Mucosa of rectum (tissue), 2 donors: ENCODE results near the gene CGB5.
"Not testable (repeated sequence)": the region's sequence is repeated elsewhere in the genome, so short reads cannot be mapped to it uniquely, and the experiment has no call there.

Source experiments
- H3K27ac ChIP-seq, 2 donors: one replicate each; pipeline ENCODE4 v1.7.0; 2013; ENCODE audit warnings: inconsistent platforms in 2 of 2, low read depth in 2 of 2, low read length in 2 of 2
- H3K27me3 ChIP-seq, 2 donors: one replicate each; pipeline ENCODE4 v1.7.0; 2013; ENCODE audit warnings: low read length in 2 of 2; ENCODE audit not compliant: control insufficient read depth in 2 of 2, insufficient read depth in 2 of 2
- H3K36me3 ChIP-seq, 2 donors: one replicate each; pipeline ENCODE4 v1.7.0; 2013; ENCODE audit warnings: low read length in 2 of 2; ENCODE audit not compliant: control insufficient read depth in 2 of 2, insufficient read depth in 2 of 2
- H3K4me1 ChIP-seq, 2 donors: one replicate each; pipeline ENCODE4 v1.7.0; 2013; ENCODE audit warnings: low read length in 2 of 2, mild to moderate bottlenecking in 1 of 2; ENCODE audit not compliant: control insufficient read depth in 2 of 2, insufficient read depth in 2 of 2
- H3K4me3 ChIP-seq, 2 donors: one replicate each; pipeline ENCODE4 v1.7.0; 2013; ENCODE audit warnings: low read length in 2 of 2
- H3K9ac ChIP-seq, 2 donors: one replicate each; pipeline ENCODE4 v1.7.0; 2013; ENCODE audit warnings: low read length in 2 of 2, low read depth in 1 of 2, mild to moderate bottlenecking in 1 of 2
- H3K9me3 ChIP-seq, 2 donors: one replicate each; pipeline ENCODE4 v1.7.0; 2013; ENCODE audit warnings: low read length in 2 of 2; ENCODE audit not compliant: control insufficient read depth in 2 of 2
- donor health status: healthy.
- donor health status: Normal muscosa, but diverticular disease.

CGB5 gene

GRCh38 chr19:49043548-49043947 lies at the start of gene CGB5:
Gene CGB5 (plus strand): TSS chr19:49043848. CDS start chr19:49044210, 362 bp downstream.
- not testable (repeated sequence) for H3K9me3 ChIP-seq, H3K4me3 ChIP-seq, H3K36me3 ChIP-seq, H3K27ac ChIP-seq, H3K4me1 ChIP-seq, H3K9ac ChIP-seq, H3K27me3 ChIP-seq

- H3K36me3 ChIP-seq = peaks cover 0 to 6% of the 10 kb centered on the region in 2 donors
- H3K27me3 ChIP-seq = no peaks in the 10 kb centered on the region
- H3K27ac ChIP-seq = peak overlapping the region; percentile 98
- peak overlapping the region; percentile 89 to 99 for H3K4me3 ChIP-seq
- H3K9ac ChIP-seq = peak overlapping the region; percentile 84 to 95
- H3K4me1 ChIP-seq = peaks cover 16% of the 10 kb centered on the region in 2 donors
- no peaks in the 10 kb centered on the region for H3K9me3 ChIP-seq
Observed at GRCh38 chr19:48994035-48994386, 49.6 kb upstream of the CGB5 start.

- no peaks in the 10 kb centered on the region for H3K9me3 ChIP-seq
- no peak overlapping the region for H3K27ac ChIP-seq
- no peak overlapping the region for H3K4me3 ChIP-seq
- H3K27me3 ChIP-seq = no peaks in the 10 kb centered on the region
- no peak overlapping the region for H3K9ac ChIP-seq
- H3K36me3 ChIP-seq = peaks cover 0 to 5% of the 10 kb centered on the region in 2 donors
- peaks cover 4 to 6% of the 10 kb centered on the region in 2 donors for H3K4me1 ChIP-seq
Observed at GRCh38 chr19:48997972-48998371, 45.7 kb upstream of the CGB5 start.

GRCh38 chr19:48999481-49000325 lies 43.9 kb upstream of the CGB5 start:
- H3K9me3 ChIP-seq = no peaks in the 10 kb centered on the region
- H3K4me3 ChIP-seq = no peak overlapping the region
- H3K27me3 ChIP-seq = no peaks in the 10 kb centered on the region
- no peak overlapping the region for H3K9ac ChIP-seq
- H3K27ac ChIP-seq = no peak overlapping the region
- H3K4me1 ChIP-seq = no peaks in the 10 kb centered on the region
- peaks cover 8 to 19% of the 10 kb centered on the region in 2 donors for H3K36me3 ChIP-seq

GRCh38 chr19:49004133-49004532 lies 39.5 kb upstream of the CGB5 start:
- H3K9ac ChIP-seq = no peak overlapping the region
- no peaks in the 10 kb centered on the region for H3K27me3 ChIP-seq
- H3K4me3 ChIP-seq = no peak overlapping the region
- H3K4me1 ChIP-seq = no peaks in the 10 kb centered on the region
- no peaks in the 10 kb centered on the region for H3K9me3 ChIP-seq
- H3K36me3 ChIP-seq = peaks cover 32 to 44% of the 10 kb centered on the region in 2 donors
- no peak overlapping the region for H3K27ac ChIP-seq

- no peak overlapping the region for H3K9ac ChIP-seq
- no peak overlapping the region for H3K27ac ChIP-seq
- H3K4me3 ChIP-seq = no peak overlapping the region
- H3K27me3 ChIP-seq = no peaks in the 10 kb centered on the region
- no peaks in the 10 kb centered on the region for H3K9me3 ChIP-seq
- H3K4me1 ChIP-seq = no peaks in the 10 kb centered on the region
- H3K36me3 ChIP-seq = peaks cover 39 to 52% of the 10 kb centered on the region in 2 donors
Observed at GRCh38 chr19:49004964-49005614, 38.6 kb upstream of the CGB5 start.

- no peaks in the 10 kb centered on the region for H3K4me1 ChIP-seq
- no peak overlapping the region for H3K27ac ChIP-seq
- H3K36me3 ChIP-seq = peaks cover 46 to 65% of the 10 kb centered on the region in 2 donors
- no peak overlapping the region for H3K9ac ChIP-seq
- H3K27me3 ChIP-seq = no peaks in the 10 kb centered on the region
- no peaks in the 10 kb centered on the region for H3K9me3 ChIP-seq
- no peak overlapping the region for H3K4me3 ChIP-seq
Observed at GRCh38 chr19:49006905-49007304, 36.7 kb upstream of the CGB5 start.

- H3K36me3 ChIP-seq = peaks cover 50 to 52% of the 10 kb centered on the region in 2 donors
- H3K27me3 ChIP-seq = no peaks in the 10 kb centered on the region
- H3K9me3 ChIP-seq = no peaks in the 10 kb centered on the region
- H3K9ac ChIP-seq = no peak overlapping the region
- no peaks in the 10 kb centered on the region for H3K4me1 ChIP-seq
- H3K27ac ChIP-seq = no peak overlapping the region
- H3K4me3 ChIP-seq = no peak overlapping the region
Observed at GRCh38 chr19:49009828-49010227, 33.8 kb upstream of the CGB5 start.

GRCh38 chr19:49010453-49010852 lies 33.2 kb upstream of the CGB5 start:
- Histone ChIP-seq H3K27ac (no peak overlapping the region), H3K36me3 (peaks cover 51 to 52% of the 10 kb centered on the region in 2 donors), H3K4me1 (no peaks in the 10 kb centered on the region), H3K9me3 (no peaks in the 10 kb centered on the region), H3K27me3 (no peaks in the 10 kb centered on the region), H3K9ac (no peak overlapping the region), H3K4me3 (no peak overlapping the region)

GRCh38 chr19:49011194-49011593 lies 32.5 kb upstream of the CGB5 start:
- Histone ChIP-seq H3K27me3 (no peaks in the 10 kb centered on the region), H3K27ac (no peak overlapping the region), H3K4me1 (no peaks in the 10 kb centered on the region), H3K9ac (no peak overlapping the region), H3K9me3 (no peaks in the 10 kb centered on the region), H3K4me3 (no peak overlapping the region), H3K36me3 (peaks cover 53 to 55% of the 10 kb centered on the region in 2 donors)
